WTC11 (cell line): ENCODE measurements around the gene ATP9A.

Source experiments
- CREB1 ChIP-seq: sonication (generic); formaldehyde crosslinking; IDR thresholded peaks from 2 replicates; pipeline ENCODE4 v1.8.0; 2023; ENCODE audit warnings: mild to moderate bottlenecking, missing genetic modification reagents
- FOXP1 ChIP-seq: sonication (generic); formaldehyde crosslinking; IDR thresholded peaks from 2 replicates; pipeline ENCODE4 v1.8.0; 2022; ENCODE audit warnings: missing genetic modification reagents, mild to moderate bottlenecking, moderate library complexity, borderline replicate concordance
- MYBL2 ChIP-seq: sonication (generic); formaldehyde crosslinking; IDR thresholded peaks from 2 replicates; pipeline ENCODE4 v1.8.1; 2023; ENCODE audit warnings: mild to moderate bottlenecking, moderate library complexity, missing genetic modification reagents
- NFE2L1 ChIP-seq: sonication (generic); formaldehyde crosslinking; IDR thresholded peaks from 2 replicates; pipeline ENCODE4 v1.8.1; 2023; ENCODE audit warnings: missing genetic modification reagents
- TEAD4 ChIP-seq: sonication (generic); formaldehyde crosslinking; IDR thresholded peaks from 2 replicates; pipeline ENCODE4 v1.8.0; 2022; ENCODE audit warnings: mild to moderate bottlenecking, missing genetic modification reagents
- USF2 ChIP-seq: sonication (generic); formaldehyde crosslinking; IDR thresholded peaks from 2 replicates; pipeline ENCODE4 v1.8.1; 2023; ENCODE audit warnings: mild to moderate bottlenecking, missing genetic modification reagents, moderate library complexity
- TF ChIP-seq, protein P1 (sequence below): fragments of 200-600 bp; IDR thresholded peaks from 2 replicates; pipeline ENCODE4 v1.8.0; 2022; ENCODE audit warnings: antibody characterized with exemption
- TF ChIP-seq, protein P2 (sequence below): sonication (generic); formaldehyde crosslinking; IDR thresholded peaks from 2 replicates; pipeline ENCODE4 v1.8.1; 2023; ENCODE audit warnings: mild to moderate bottlenecking, missing genetic modification reagents, borderline replicate concordance

GRCh38 chr20:51598556-51598955 is 169.6 kb downstream of the ATP9A start:
- no peak for TF ChIP-seq NFE2L1 (CRISPR knock-in tag)
- TF ChIP-seq, protein P1, sequence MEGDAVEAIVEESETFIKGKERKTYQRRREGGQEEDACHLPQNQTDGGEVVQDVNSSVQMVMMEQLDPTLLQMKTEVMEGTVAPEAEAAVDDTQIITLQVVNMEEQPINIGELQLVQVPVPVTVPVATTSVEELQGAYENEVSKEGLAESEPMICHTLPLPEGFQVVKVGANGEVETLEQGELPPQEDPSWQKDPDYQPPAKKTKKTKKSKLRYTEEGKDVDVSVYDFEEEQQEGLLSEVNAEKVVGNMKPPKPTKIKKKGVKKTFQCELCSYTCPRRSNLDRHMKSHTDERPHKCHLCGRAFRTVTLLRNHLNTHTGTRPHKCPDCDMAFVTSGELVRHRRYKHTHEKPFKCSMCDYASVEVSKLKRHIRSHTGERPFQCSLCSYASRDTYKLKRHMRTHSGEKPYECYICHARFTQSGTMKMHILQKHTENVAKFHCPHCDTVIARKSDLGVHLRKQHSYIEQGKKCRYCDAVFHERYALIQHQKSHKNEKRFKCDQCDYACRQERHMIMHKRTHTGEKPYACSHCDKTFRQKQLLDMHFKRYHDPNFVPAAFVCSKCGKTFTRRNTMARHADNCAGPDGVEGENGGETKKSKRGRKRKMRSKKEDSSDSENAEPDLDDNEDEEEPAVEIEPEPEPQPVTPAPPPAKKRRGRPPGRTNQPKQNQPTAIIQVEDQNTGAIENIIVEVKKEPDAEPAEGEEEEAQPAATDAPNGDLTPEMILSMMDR = no peak
- no peak for TF ChIP-seq USF2 (CRISPR knock-in tag)
- TF ChIP-seq CREB1 = no peak
- TF ChIP-seq MYBL2 (CRISPR knock-in tag) = no peak
- TF ChIP-seq, protein P2, sequence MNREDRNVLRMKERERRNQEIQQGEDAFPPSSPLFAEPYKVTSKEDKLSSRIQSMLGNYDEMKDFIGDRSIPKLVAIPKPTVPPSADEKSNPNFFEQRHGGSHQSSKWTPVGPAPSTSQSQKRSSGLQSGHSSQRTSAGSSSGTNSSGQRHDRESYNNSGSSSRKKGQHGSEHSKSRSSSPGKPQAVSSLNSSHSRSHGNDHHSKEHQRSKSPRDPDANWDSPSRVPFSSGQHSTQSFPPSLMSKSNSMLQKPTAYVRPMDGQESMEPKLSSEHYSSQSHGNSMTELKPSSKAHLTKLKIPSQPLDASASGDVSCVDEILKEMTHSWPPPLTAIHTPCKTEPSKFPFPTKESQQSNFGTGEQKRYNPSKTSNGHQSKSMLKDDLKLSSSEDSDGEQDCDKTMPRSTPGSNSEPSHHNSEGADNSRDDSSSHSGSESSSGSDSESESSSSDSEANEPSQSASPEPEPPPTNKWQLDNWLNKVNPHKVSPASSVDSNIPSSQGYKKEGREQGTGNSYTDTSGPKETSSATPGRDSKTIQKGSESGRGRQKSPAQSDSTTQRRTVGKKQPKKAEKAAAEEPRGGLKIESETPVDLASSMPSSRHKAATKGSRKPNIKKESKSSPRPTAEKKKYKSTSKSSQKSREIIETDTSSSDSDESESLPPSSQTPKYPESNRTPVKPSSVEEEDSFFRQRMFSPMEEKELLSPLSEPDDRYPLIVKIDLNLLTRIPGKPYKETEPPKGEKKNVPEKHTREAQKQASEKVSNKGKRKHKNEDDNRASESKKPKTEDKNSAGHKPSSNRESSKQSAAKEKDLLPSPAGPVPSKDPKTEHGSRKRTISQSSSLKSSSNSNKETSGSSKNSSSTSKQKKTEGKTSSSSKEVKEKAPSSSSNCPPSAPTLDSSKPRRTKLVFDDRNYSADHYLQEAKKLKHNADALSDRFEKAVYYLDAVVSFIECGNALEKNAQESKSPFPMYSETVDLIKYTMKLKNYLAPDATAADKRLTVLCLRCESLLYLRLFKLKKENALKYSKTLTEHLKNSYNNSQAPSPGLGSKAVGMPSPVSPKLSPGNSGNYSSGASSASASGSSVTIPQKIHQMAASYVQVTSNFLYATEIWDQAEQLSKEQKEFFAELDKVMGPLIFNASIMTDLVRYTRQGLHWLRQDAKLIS (CRISPR knock-in tag) = no peak
- TF ChIP-seq FOXP1 (CRISPR knock-in tag) = no peak
- no peak for TF ChIP-seq TEAD4
